Mesenchymal stem cell (in vitro differentiated cells and primary cell): Measurements from ENCODE around the gene BABAM2.

ENCODE experiments used
- DNase-seq: peaks from one replicate; pipeline ENCODE4 v3.0.0-alpha.2; 2013
- H2AFZ ChIP-seq: one replicate; pipeline ENCODE4 v1.6.1; 2013; ENCODE audit warnings: low read depth, mild to moderate bottlenecking, control low read depth, inconsistent platforms, low read length, moderate library complexity
- H2AK5ac ChIP-seq: 2 replicates; pipeline ENCODE4 v1.6.1; 2013; ENCODE audit warnings: low read length, moderate library complexity, mild to moderate bottlenecking, inconsistent platforms; ENCODE audit not compliant: severe bottlenecking
- H2BK120ac ChIP-seq: one replicate; pipeline ENCODE4 v1.6.1; 2013; ENCODE audit warnings: low read depth, mild to moderate bottlenecking, inconsistent platforms, low read length, moderate library complexity
- H2BK12ac ChIP-seq, 2 experiments: one replicate each; pipeline ENCODE4 v1.6.1; 2013; ENCODE audit warnings: inconsistent platforms in 2 of 2, low read length in 2 of 2, mild to moderate bottlenecking in 2 of 2, moderate library complexity in 2 of 2, control low read depth in 1 of 2
- H2BK15ac ChIP-seq: one replicate; pipeline ENCODE4 v1.6.1; 2013; ENCODE audit warnings: mild to moderate bottlenecking, low read depth, inconsistent platforms; ENCODE audit not compliant: poor library complexity, severe bottlenecking
- H2BK5ac ChIP-seq: 2 replicates; pipeline ENCODE4 v1.6.1; 2013; ENCODE audit warnings: low read depth, mild to moderate bottlenecking, low read length, control low read depth, inconsistent platforms; ENCODE audit not compliant: poor library complexity, severe bottlenecking
- H3K14ac ChIP-seq, 2 experiments: one replicate each; pipeline ENCODE4 v1.6.1; 2013; ENCODE audit warnings: inconsistent platforms in 2 of 2, low read length in 2 of 2, control low read depth in 1 of 2, mild to moderate bottlenecking in 1 of 2, moderate library complexity in 1 of 2
- H3K18ac ChIP-seq, 2 experiments: one replicate each; pipeline ENCODE4 v1.6.1; 2013; ENCODE audit warnings: inconsistent platforms in 2 of 2, low read length in 2 of 2, control low read depth in 1 of 2, low read depth in 1 of 2, mild to moderate bottlenecking in 1 of 2
- H3K23ac ChIP-seq, 2 experiments: one replicate each; pipeline ENCODE4 v1.6.1; 2013; ENCODE audit warnings: inconsistent platforms in 2 of 2, low read length in 2 of 2, mild to moderate bottlenecking in 2 of 2, moderate library complexity in 2 of 2, control low read depth in 1 of 2
- H3K27ac ChIP-seq: 2 replicates; pipeline ENCODE4 v1.5.1; 2013; ENCODE audit warnings: mild to moderate bottlenecking, moderate library complexity, low read length, control low read depth, inconsistent platforms; ENCODE audit not compliant: poor library complexity, severe bottlenecking
- H3K27me3 ChIP-seq, 2 experiments: 2 replicates each; pipeline versions ENCODE4 v1.6.1 to v1.7.0; 2013; ENCODE audit warnings: low read length in 2 of 2, mild to moderate bottlenecking in 2 of 2, moderate library complexity in 2 of 2, control low read depth in 1 of 2, inconsistent platforms in 1 of 2; ENCODE audit not compliant: control insufficient read depth in 1 of 2, insufficient read depth in 1 of 2
- H3K36me3 ChIP-seq, 2 experiments: 2 replicates each; pipeline versions ENCODE4 v1.6.1 to v1.7.0; 2013; ENCODE audit warnings: low read length in 2 of 2, control low read depth in 1 of 2, inconsistent platforms in 1 of 2, low read depth in 1 of 2, mild to moderate bottlenecking in 1 of 2; ENCODE audit not compliant: insufficient read depth in 2 of 2, control insufficient read depth in 1 of 2
- H3K4ac ChIP-seq, 2 experiments: one replicate each; pipeline ENCODE4 v1.6.1; 2013; ENCODE audit warnings: inconsistent platforms in 2 of 2, low read length in 2 of 2, mild to moderate bottlenecking in 2 of 2, moderate library complexity in 2 of 2, control low read depth in 1 of 2, low read depth in 1 of 2
- H3K4me1 ChIP-seq: 2 replicates; pipeline ENCODE4 v1.6.1; 2013; ENCODE audit warnings: low read depth, low read length, control low read depth; ENCODE audit not compliant: control insufficient read depth, insufficient read depth
- H3K4me2 ChIP-seq: 2 replicates; pipeline ENCODE4 v1.6.1; 2013; ENCODE audit warnings: low read length, mild to moderate bottlenecking, inconsistent platforms; ENCODE audit not compliant: poor library complexity, severe bottlenecking
- H3K4me3 ChIP-seq, 2 experiments: 2 replicates each; pipeline versions ENCODE4 v1.5.1 to v1.7.0; 2013; ENCODE audit warnings: low read length in 2 of 2, mild to moderate bottlenecking in 2 of 2, control low read depth in 1 of 2, low read depth in 1 of 2; ENCODE audit not compliant: insufficient read depth in 1 of 2
- H3K79me1 ChIP-seq: replicated peaks from 2 replicates; pipeline ENCODE4 v1.6.1; 2013; ENCODE audit warnings: mild to moderate bottlenecking, control low read depth, low read length, inconsistent platforms; ENCODE audit not compliant: poor library complexity, severe bottlenecking
- H3K9ac ChIP-seq: 2 replicates; pipeline ENCODE4 v1.7.0; 2013; ENCODE audit warnings: mild to moderate bottlenecking, low read length, moderate library complexity
- H3K9me3 ChIP-seq: 2 replicates; pipeline ENCODE4 v1.7.0; 2013; ENCODE audit warnings: mild to moderate bottlenecking, low read length; ENCODE audit not compliant: control insufficient read depth
- H4K8ac ChIP-seq: one replicate; pipeline ENCODE4 v1.6.1; 2013; ENCODE audit warnings: inconsistent platforms, mild to moderate bottlenecking, low read length, moderate library complexity
- H4K91ac ChIP-seq: one replicate; pipeline ENCODE4 v1.6.1; 2013; ENCODE audit warnings: mild to moderate bottlenecking, low read length, inconsistent platforms
- WGBS: methylation state at CpG from one replicate; pipeline ENCODE4 v1.1.7; 2013; ENCODE audit warnings: mixed read lengths; 5-methylcytosine and 5-hydroxymethylcytosine counted together

The BABAM2 gene

DNA sequence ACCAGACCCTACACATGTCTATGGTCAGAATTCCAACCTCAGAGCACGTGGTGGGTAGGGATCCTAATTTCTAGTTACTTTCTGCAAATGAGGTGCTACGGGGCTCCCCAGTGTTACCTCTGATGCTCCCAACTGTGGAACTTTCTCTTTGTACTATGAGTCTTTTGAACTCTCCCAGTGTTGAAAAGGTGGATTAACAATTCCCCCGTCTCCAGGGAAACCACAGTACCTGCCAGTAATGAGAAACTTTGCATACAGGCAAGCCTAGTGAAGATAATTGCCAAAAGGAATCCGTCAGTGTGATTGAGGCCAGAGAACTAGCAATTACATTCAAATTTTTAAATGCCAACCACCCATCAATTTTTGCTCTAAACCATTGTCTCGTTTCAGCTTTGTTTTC, 373.2 kb downstream of the BABAM2 start:
- no peak overlapping the region for H2AFZ ChIP-seq
- no peaks in the 10 kb centered on the region for H3K27me3 ChIP-seq
- peaks cover 0 to 22% of the 10 kb centered on the region in 2 experiments for H3K36me3 ChIP-seq
- no peak for DNase-seq
- no peak overlapping the region for H2BK15ac ChIP-seq
- H3K79me1 ChIP-seq = no peaks in the 10 kb centered on the region
- no peak overlapping the region for H2AK5ac ChIP-seq
- H3K23ac ChIP-seq = no peak overlapping the region
- H3K4me1 ChIP-seq = no peaks in the 10 kb centered on the region
- no peak overlapping the region for H3K4ac ChIP-seq
- no peak overlapping the region for H2BK12ac ChIP-seq
- H3K9me3 ChIP-seq = peaks cover 4% of the 10 kb centered on the region
- WGBS = 90% methylated on average over 4 of the region's 5 CpGs
- no peak overlapping the region for H3K9ac ChIP-seq
- H2BK120ac ChIP-seq = no peak overlapping the region
- no peak overlapping the region for H2BK5ac ChIP-seq
- H3K14ac ChIP-seq = no peak overlapping the region
- H3K4me2 ChIP-seq = no peak overlapping the region
- no peak overlapping the region for H4K91ac ChIP-seq
- H4K8ac ChIP-seq = no peak overlapping the region
- no peak overlapping the region for H3K27ac ChIP-seq
- no peak overlapping the region for H3K18ac ChIP-seq
- H3K4me3 ChIP-seq = no peak overlapping the region

DNA sequence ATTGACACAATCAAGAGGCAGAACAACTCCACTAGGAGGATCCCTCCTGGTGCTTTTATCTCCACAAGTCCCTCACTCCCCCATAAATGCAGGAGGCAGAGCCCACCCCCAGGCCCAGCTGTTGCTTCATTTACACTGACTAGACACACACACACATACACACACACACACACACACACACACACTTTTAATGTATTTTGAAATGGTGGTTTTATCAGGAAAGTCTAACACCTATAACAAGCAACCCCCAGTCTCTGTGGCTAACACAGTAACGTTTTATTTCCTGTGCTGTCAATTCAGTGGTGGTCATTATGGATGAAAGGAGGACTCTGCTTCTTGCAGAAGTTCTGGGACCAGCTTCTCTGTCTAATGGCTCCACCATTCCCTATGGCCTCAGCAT, 376.8 kb downstream of the BABAM2 start:
- Histone ChIP-seq H2AK5ac (peak overlapping the region; percentile 17), H2AFZ (no peak overlapping the region), H2BK120ac (no peak overlapping the region), H3K9me3 (no peaks in the 10 kb centered on the region), H3K4me1 (peaks cover 2% of the 10 kb centered on the region), H4K91ac (peak overlapping the region; percentile 47), H2BK5ac (no peak overlapping the region), H3K27me3 (no peaks in the 10 kb centered on the region), H4K8ac (peak overlapping the region; percentile 53), H2BK15ac (no peak overlapping the region), H3K36me3 (peaks cover 0 to 11% of the 10 kb centered on the region in 2 experiments), H3K9ac (no peak overlapping the region), H2BK12ac (peak overlapping the region; percentile 6 to 29), H3K23ac (no peak overlapping the region), H3K79me1 (no peaks in the 10 kb centered on the region), H3K4me2 (no peak overlapping the region), H3K27ac (no peak overlapping the region), H3K4ac (peak overlapping the region in 1 of 2 experiments; percentile 75), H3K4me3 (no peak overlapping the region), H3K18ac (peak overlapping the region in 1 of 2 experiments; percentile 71), H3K14ac (no peak overlapping the region)
- no peak for DNase-seq
- WGBS = no CpG with 5 or more reads among the region's 1 CpG

DNA sequence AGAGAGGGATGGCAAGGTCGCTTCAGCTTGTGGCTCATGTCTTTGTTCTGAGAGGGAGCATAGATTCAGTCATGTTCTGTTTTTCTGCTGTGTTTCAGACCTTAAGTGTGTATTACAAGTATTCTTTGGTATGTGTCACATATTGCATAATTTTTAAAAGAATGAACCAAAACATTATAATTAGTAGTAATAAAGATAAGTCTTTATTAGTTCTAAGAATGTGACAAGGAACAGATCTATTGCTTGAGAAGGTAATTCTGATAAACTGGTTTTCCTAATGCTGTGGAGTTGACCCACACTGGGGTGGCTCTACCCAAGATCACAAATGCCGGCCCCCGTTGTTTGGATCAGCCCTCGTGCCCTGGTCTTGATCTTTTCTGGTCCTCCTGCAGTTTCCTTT, 377.9 kb downstream of the BABAM2 start:
- no peak overlapping the region for H3K18ac ChIP-seq
- no peak overlapping the region for H3K27ac ChIP-seq
- H4K91ac ChIP-seq = no peak overlapping the region
- peaks cover 5% of the 10 kb centered on the region for H3K4me1 ChIP-seq
- H3K79me1 ChIP-seq = no peaks in the 10 kb centered on the region
- WGBS = 42% methylated on average over 4 of the region's 4 CpGs
- no peak overlapping the region for H2BK5ac ChIP-seq
- no peak overlapping the region for H3K4me2 ChIP-seq
- H2AFZ ChIP-seq = no peak overlapping the region
- H2BK12ac ChIP-seq = no peak overlapping the region
- no peaks in the 10 kb centered on the region for H3K9me3 ChIP-seq
- no peak overlapping the region for H3K23ac ChIP-seq
- H3K14ac ChIP-seq = no peak overlapping the region
- H2BK120ac ChIP-seq = no peak overlapping the region
- no peak overlapping the region for H3K4ac ChIP-seq
- no peak overlapping the region for H4K8ac ChIP-seq
- peak; percentile 42 for DNase-seq
- no peak overlapping the region for H2BK15ac ChIP-seq
- H3K9ac ChIP-seq = no peak overlapping the region
- H3K4me3 ChIP-seq = no peak overlapping the region
- no peak overlapping the region for H2AK5ac ChIP-seq
- H3K27me3 ChIP-seq = no peaks in the 10 kb centered on the region
- peaks cover 0 to 8% of the 10 kb centered on the region in 2 experiments for H3K36me3 ChIP-seq

DNA sequence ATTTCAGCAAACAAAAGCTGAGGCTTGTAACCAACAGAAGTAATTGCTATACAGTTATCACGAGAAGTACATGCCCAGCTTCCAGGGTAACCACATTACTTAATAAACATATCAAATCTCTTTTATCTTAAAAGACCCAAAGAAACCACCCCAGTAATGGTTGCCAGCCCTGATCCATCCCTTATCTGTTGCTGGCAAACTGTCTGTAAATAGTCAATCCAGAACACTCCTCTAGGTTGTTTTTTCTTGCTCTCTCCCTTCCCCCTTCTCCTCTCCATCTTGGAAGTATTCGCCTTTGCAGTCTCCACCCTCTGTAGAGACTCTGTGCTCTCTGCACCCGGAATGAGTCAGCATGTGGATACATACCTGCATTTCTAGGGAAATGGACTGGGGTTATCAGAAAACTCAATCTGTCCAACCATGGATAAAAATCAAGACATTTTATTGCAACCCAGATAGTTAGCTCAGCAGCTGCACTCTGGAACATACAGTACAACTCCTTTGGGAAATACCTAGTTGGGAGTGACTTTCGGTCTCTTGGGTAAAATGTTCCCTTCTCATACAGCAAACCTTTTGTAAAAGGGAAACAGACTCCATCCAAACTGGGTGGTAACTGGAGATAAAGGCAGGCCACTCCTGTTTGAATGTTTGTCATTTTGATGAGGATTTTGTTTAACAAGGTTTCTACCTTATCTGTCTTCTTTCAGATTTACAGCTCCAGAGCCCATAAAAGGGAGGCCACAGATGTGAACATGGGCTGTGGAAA, 378.7 kb downstream of the BABAM2 start:
- no peak overlapping the region for H2BK120ac ChIP-seq
- H3K27ac ChIP-seq = no peak overlapping the region
- peaks cover 0 to under 1% of the 10 kb centered on the region in 2 experiments for H3K36me3 ChIP-seq
- H3K23ac ChIP-seq = no peak overlapping the region
- peak overlapping the region; percentile 56 for H4K8ac ChIP-seq
- no peak overlapping the region for H3K14ac ChIP-seq
- H3K79me1 ChIP-seq = no peaks in the 10 kb centered on the region
- H3K9ac ChIP-seq = no peak overlapping the region
- H3K27me3 ChIP-seq = no peaks in the 10 kb centered on the region
- peak overlapping the region in 1 of 2 experiments; percentile 43 for H2BK12ac ChIP-seq
- no peak overlapping the region for H3K18ac ChIP-seq
- no peak overlapping the region for H2BK5ac ChIP-seq
- peak overlapping the region; percentile 8 for H3K4me2 ChIP-seq
- H2BK15ac ChIP-seq = peak overlapping the region; percentile 26
- peak; percentile 45 for DNase-seq
- peaks cover 5% of the 10 kb centered on the region for H3K4me1 ChIP-seq
- no peaks in the 10 kb centered on the region for H3K9me3 ChIP-seq
- no peak overlapping the region for H3K4me3 ChIP-seq
- no peak overlapping the region for H2AFZ ChIP-seq
- H2AK5ac ChIP-seq = no peak overlapping the region
- WGBS = 45% methylated on average over 4 of the region's 4 CpGs
- H4K91ac ChIP-seq = no peak overlapping the region
- H3K4ac ChIP-seq = no peak overlapping the region
